ENCODE measurements around the gene GLI3. TPM values are rescaled to one million over a fixed set of nuclear protein-coding genes. Genes with fewer than 3 reads are reported as not detected.

The GLI3 gene
- total RNA-seq, 1 experiment from 2014 or later = 46.2 TPM

DNA sequence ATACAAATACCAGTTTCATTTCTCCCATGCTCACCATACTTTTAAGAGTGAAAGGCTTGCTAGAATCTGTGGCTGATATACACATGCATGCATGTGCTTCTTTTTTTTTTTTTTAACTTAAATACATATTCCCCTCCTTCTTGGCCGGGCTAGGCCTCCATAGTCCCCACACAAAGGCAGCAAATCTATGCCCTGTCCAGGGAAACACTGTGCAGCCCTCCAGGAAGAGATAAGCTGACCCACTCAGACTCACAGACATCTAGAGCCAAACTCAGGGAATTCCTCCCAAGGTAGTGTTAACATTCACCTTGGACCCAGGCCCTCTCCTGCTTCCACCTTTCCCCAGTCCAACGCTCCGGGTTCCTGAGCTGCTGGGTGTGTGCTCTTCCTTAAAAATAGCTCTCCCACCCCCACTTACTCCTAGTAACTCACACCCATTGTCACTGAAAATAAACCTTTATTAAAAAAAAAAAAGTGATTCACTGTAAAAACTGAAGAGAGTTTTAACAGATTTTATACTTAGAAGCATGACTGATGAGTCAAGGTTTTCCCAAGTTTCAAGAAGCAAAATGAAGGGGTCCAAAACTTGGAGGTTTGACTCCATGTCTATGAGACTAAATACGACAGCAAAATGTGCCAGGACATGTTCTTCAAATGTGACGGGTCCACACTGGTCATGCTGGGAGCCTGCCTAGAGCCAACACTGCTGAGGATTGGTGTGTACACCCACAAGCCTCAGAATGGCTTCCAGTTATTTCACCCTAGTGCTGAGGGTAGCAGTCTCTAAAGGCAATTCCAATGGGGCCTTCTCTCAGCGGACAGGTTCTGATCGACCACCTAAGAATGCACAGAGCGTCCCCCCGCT, 159.5 kb downstream of the GLI3 start:
- Mint-ChIP-seq H3K27ac (no peak overlapping the region), H3K27me3 (ENCODE audit: low read depth) (no peaks in the 10 kb centered on the region; the same call in 1 of the 2 replicates), H3K9me3 (peaks cover 3% of the 10 kb centered on the region), H3K36me3 (no peaks in the 10 kb centered on the region; the same call in 1 of the 2 replicates), H3K4me1 (peaks cover 38% of the 10 kb centered on the region), H3K4me3 (no peak overlapping the region)
- POLR2A ChIA-PET = no interaction called here
- DNase-seq (ENCODE audit: low spot score) = no peak
- CTCF ChIA-PET = no interaction called here
- no peak for ATAC-seq
- TF ChIP-seq ELF4 (CRISPR knock-in tag; IDR thresholded peaks at IDR 0.05; ENCODE audit: low read depth) (no peak), E2F4 (CRISPR knock-in tag; IDR thresholded peaks at IDR 0.05; ENCODE audit: borderline replicate concordance, low read depth) (no peak), ZNF317 (CRISPR knock-in tag; IDR thresholded peaks at IDR 0.05; ENCODE audit: borderline replicate concordance, low read depth) (no peak), HMGA2 (CRISPR knock-in tag; IDR thresholded peaks at IDR 0.05) (no peak), ZNF671 (CRISPR knock-in tag; IDR thresholded peaks at IDR 0.05) (no peak), MXD4 (CRISPR knock-in tag; IDR thresholded peaks at IDR 0.05; ENCODE audit: borderline replicate concordance) (no peak), SMAD4 (CRISPR knock-in tag; IDR thresholded peaks at IDR 0.05) (no peak), TP53 (CRISPR knock-in tag; IDR thresholded peaks at IDR 0.05) (no peak)
- TF ChIP-seq, protein P1, sequence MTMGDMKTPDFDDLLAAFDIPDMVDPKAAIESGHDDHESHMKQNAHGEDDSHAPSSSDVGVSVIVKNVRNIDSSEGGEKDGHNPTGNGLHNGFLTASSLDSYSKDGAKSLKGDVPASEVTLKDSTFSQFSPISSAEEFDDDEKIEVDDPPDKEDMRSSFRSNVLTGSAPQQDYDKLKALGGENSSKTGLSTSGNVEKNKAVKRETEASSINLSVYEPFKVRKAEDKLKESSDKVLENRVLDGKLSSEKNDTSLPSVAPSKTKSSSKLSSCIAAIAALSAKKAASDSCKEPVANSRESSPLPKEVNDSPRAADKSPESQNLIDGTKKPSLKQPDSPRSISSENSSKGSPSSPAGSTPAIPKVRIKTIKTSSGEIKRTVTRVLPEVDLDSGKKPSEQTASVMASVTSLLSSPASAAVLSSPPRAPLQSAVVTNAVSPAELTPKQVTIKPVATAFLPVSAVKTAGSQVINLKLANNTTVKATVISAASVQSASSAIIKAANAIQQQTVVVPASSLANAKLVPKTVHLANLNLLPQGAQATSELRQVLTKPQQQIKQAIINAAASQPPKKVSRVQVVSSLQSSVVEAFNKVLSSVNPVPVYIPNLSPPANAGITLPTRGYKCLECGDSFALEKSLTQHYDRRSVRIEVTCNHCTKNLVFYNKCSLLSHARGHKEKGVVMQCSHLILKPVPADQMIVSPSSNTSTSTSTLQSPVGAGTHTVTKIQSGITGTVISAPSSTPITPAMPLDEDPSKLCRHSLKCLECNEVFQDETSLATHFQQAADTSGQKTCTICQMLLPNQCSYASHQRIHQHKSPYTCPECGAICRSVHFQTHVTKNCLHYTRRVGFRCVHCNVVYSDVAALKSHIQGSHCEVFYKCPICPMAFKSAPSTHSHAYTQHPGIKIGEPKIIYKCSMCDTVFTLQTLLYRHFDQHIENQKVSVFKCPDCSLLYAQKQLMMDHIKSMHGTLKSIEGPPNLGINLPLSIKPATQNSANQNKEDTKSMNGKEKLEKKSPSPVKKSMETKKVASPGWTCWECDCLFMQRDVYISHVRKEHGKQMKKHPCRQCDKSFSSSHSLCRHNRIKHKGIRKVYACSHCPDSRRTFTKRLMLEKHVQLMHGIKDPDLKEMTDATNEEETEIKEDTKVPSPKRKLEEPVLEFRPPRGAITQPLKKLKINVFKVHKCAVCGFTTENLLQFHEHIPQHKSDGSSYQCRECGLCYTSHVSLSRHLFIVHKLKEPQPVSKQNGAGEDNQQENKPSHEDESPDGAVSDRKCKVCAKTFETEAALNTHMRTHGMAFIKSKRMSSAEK (CRISPR knock-in tag; IDR thresholded peaks at IDR 0.05; ENCODE audit: borderline replicate concordance) = no peak
- TF ChIP-seq, protein P2, sequence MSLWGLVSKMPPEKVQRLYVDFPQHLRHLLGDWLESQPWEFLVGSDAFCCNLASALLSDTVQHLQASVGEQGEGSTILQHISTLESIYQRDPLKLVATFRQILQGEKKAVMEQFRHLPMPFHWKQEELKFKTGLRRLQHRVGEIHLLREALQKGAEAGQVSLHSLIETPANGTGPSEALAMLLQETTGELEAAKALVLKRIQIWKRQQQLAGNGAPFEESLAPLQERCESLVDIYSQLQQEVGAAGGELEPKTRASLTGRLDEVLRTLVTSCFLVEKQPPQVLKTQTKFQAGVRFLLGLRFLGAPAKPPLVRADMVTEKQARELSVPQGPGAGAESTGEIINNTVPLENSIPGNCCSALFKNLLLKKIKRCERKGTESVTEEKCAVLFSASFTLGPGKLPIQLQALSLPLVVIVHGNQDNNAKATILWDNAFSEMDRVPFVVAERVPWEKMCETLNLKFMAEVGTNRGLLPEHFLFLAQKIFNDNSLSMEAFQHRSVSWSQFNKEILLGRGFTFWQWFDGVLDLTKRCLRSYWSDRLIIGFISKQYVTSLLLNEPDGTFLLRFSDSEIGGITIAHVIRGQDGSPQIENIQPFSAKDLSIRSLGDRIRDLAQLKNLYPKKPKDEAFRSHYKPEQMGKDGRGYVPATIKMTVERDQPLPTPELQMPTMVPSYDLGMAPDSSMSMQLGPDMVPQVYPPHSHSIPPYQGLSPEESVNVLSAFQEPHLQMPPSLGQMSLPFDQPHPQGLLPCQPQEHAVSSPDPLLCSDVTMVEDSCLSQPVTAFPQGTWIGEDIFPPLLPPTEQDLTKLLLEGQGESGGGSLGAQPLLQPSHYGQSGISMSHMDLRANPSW (CRISPR knock-in tag; conservative IDR thresholded peaks at IDR 0.05; ENCODE audit: low read depth) = no peak
- TF ChIP-seq, protein P3, sequence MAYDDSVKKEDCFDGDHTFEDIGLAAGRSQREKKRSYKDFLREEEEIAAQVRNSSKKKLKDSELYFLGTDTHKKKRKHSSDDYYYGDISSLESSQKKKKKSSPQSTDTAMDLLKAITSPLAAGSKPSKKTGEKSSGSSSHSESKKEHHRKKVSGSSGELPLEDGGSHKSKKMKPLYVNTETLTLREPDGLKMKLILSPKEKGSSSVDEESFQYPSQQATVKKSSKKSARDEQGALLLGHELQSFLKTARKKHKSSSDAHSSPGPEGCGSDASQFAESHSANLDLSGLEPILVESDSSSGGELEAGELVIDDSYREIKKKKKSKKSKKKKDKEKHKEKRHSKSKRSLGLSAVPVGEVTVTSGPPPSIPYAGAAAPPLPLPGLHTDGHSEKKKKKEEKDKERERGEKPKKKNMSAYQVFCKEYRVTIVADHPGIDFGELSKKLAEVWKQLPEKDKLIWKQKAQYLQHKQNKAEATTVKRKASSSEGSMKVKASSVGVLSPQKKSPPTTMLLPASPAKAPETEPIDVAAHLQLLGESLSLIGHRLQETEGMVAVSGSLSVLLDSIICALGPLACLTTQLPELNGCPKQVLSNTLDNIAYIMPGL (CRISPR knock-in tag; IDR thresholded peaks at IDR 0.05) = no peak

DNA sequence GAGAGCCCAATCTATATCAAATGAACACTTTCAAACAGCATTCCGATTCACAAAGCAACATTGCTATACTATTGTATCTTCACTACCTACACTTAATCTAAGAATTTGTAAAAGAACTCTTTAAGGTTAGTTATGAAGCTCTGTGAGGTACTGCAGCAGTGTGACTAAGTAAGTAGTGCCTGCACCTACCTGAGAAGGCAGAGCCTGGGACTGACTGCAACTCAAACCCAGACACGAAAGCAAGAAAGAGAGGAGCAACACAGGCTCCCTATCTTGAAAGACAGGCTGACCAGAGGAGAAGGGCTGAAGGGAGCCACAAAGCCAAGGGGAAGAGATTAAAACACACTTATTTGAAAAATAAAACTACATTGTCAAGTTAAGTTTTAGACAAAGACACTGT, 160.1 kb downstream of the GLI3 start:
- Mint-ChIP-seq H3K27ac (0 out of 2 replicates have a peak overlapping the region, but pooled peaks have one; percentile 48), H3K9me3 (peaks cover 3% of the 10 kb centered on the region), H3K27me3 (ENCODE audit: low read depth) (no peaks in the 10 kb centered on the region; the same call in 1 of the 2 replicates), H3K4me3 (no peak overlapping the region), H3K4me1 (peaks cover 38% of the 10 kb centered on the region), H3K36me3 (no peaks in the 10 kb centered on the region; the same call in 1 of the 2 replicates)
- ATAC-seq (no peak), DNase-seq (ENCODE audit: low spot score) (no peak)
- POLR2A ChIA-PET = no interaction called here
- CTCF ChIA-PET = no interaction called here
- TF ChIP-seq ARID4B (CRISPR knock-in tag; IDR thresholded peaks at IDR 0.05; ENCODE audit: borderline replicate concordance) = no peak
- no peak for TF ChIP-seq NR1H2 (CRISPR knock-in tag; IDR thresholded peaks at IDR 0.05)
- TF ChIP-seq, protein P4, sequence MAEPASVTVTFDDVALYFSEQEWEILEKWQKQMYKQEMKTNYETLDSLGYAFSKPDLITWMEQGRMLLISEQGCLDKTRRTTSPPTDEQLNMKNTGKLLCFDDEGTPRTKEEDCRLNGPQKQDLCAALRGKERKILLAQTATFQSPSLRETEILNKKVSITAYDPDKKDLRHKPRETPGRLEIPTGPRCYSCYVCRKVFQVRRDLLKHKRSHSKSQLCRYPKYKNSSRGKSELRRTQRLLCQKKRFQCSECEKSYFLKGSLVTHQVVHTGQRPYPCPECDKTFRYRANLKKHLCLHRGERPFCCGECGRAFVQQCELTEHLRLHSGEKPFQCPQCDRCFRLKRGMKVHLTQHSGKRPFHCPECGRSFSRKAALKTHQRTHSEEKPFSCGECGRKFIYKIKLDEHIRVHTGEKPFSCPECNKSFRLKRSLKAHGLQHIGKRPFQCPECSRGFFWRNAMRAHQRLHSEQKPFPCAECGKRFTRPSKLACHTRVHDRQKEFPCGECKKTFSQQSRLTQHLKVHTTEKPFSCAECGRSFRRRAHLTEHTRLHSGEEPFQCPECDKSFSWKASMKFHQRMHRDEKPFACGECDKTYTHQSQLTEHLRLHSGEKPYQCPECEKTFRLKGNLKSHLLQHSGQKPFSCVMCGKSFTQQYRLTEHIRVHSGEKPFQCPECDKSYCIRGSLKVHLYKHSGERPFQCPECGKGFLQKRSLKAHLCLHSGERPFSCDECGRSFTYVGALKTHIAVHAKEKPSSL (CRISPR knock-in tag; conservative IDR thresholded peaks at IDR 0.05) = no peak

Data from WTC11 (cell line).